Heart left ventricle (tissue), 13 donors: ENCODE results near the gene KNDC1.

Experiments used
- CTCF ChIP-seq, 12 donors: fragments of 200-600 bp; sonication (generic) in 4 of 12; IDR thresholded peaks; one replicate each; pipeline versions ENCODE4 v1.5.0 to v1.8.0; 2018 to 2022; ENCODE audit warnings: antibody characterized with exemption in 12 of 12, mild to moderate bottlenecking in 5 of 12
- POLR2A ChIP-seq, 2 donors: fragments of 450-650 bp; IDR thresholded peaks; one replicate each; pipeline ENCODE4 v1.6.1; 2017; ENCODE audit warnings: antibody characterized with exemption in 2 of 2, mild to moderate bottlenecking in 2 of 2, moderate library complexity in 2 of 2
- donor health status: ischemic (EF 13 %, LVEDD 7.1; RV severe dilation, severe dysfunction).
- donor health status: DM: no; HTN: yes; CAD: no.
- donor health status: DM: no; HTN: no; CAD: no.
- donor health status: ischemic (EF 25% LVEDD 6.9; RV normal size, moderate dysfunction).
- donor health status: ischemic (EF 25% LVEDD 5.7; RV mildly dilated, moderate dysfunction).
- donor health status: ischemic (EF 35%, LVEDD 5.7; RV mildly dilated, moderate dysfunction).
- donor health status: nonischemic (EF 11% LVEDD 7.7; RV severe dilation, severe dysfunction).
- donor health status: DM: yes; HTN: yes; CAD: no.
- donor health status: PGD.
- donor health status: ischemic (EF 29% LVEDD 5.4; RV normal size, mild dysfunction).
- donor health status: nonischemic (EF 23%, LVEDD 6.1; RV moderate dilation, normal function).

- TF ChIP-seq CTCF (IDR thresholded peaks at IDR 0.05): no peak
- TF ChIP-seq POLR2A (IDR thresholded peaks at IDR 0.05): no peak
These were observed 112.4 kb downstream of the KNDC1 start for GRCh38 chr10:133272301-133272963.
